ENCODE data around the gene KRTAP5-6. TPM values are rescaled to one million over a fixed set of nuclear protein-coding genes. Genes with fewer than 3 reads are reported as not detected.

KRTAP5-6 gene
- total RNA-seq, 4 donors from 2014 or later, result not detected

- Histone ChIP-seq H3K27me3 (peaks cover 75% of the 10 kb centered on the region), H3K27ac (no peak overlapping the region), H3K9me3 (no peaks in the 10 kb centered on the region), H3K4me1 (no peaks in the 10 kb centered on the region), H3K4me3 (no peak overlapping the region), H3K36me3 (no peaks in the 10 kb centered on the region)
- in situ Hi-C loops (cut with MboI; ENCODE audit: low pct_ligation_motif_present in 1 of 4, low pct_unique_long_range_greater_than_20kb in 1 of 4, low sequenced_read_pairs in 3 of 4), result loop anchor here in 2 of 4 donors (25.0 kb wide), 1 partner anchor 488 kb away; the partner anchor contains the start of genes INS (in 2 of the 2) and TH (in 2 of the 2)
- DNase-seq, result no peak
- 52 to 58% methylated on average over 3 to 21 of the region's 21 CpGs for WGBS, 2 donors (ENCODE audit: low coverage in 1 of 2)
- intact Hi-C loops (cut with DNase I; ENCODE audit: low total_unique reads), result no loop called here
- TF ChIP-seq POLR2A (IDR thresholded peaks at IDR 0.05), result no peak
- TF ChIP-seq, protein P1, sequence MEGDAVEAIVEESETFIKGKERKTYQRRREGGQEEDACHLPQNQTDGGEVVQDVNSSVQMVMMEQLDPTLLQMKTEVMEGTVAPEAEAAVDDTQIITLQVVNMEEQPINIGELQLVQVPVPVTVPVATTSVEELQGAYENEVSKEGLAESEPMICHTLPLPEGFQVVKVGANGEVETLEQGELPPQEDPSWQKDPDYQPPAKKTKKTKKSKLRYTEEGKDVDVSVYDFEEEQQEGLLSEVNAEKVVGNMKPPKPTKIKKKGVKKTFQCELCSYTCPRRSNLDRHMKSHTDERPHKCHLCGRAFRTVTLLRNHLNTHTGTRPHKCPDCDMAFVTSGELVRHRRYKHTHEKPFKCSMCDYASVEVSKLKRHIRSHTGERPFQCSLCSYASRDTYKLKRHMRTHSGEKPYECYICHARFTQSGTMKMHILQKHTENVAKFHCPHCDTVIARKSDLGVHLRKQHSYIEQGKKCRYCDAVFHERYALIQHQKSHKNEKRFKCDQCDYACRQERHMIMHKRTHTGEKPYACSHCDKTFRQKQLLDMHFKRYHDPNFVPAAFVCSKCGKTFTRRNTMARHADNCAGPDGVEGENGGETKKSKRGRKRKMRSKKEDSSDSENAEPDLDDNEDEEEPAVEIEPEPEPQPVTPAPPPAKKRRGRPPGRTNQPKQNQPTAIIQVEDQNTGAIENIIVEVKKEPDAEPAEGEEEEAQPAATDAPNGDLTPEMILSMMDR (IDR thresholded peaks at IDR 0.05), result no peak
- TF ChIP-seq POLR2AphosphoS5 (IDR thresholded peaks at IDR 0.05), result no peak
- no peak for TF ChIP-seq EP300 (IDR thresholded peaks at IDR 0.05; ENCODE audit: low read depth)
Measured at GRCh38 chr11:1674173-1675131, 22.5 kb upstream of the KRTAP5-6 start.

DNA sequence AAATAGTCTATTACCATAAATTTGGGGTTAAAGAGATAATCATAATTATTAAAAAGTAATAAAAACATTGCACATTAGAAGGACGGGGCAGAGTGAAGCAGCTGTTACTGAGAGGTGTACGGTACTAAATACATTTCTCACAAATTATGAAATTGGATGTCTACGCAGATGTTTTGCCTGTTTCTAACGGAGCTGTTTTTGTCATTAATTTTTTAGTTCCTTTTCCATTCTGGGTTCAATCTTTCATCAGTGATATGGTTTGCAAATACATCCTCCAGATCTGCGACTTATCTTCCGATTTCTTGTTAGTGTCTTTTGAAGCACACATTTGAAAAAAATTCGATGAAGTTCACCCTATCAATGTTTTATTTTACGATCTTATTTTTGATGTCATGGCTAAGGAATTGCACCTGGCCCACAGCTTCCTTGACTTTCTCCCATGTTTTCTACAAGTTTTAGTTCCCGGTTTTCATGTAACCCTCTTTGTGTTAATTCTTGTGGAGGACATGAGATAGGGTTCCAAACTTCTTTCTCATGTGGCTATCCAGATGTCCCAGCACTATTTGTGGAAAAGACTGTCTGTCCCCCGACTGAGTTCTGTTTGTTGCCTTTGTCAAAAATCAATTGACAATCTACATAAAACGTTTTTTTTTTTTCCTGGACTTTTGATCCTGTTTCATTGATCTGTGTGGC lies 21.3 kb upstream of the KRTAP5-6 start:
- H3K36me3 ChIP-seq, result no peaks in the 10 kb centered on the region
- no peak overlapping the region for H3K4me3 ChIP-seq
- no peaks in the 10 kb centered on the region for H3K9me3 ChIP-seq
- 58 to 63% methylated on average over 10 to 11 of the region's 11 CpGs for WGBS, 2 donors (ENCODE audit: low coverage in 1 of 2)
- H3K27ac ChIP-seq, result no peak overlapping the region
- in situ Hi-C loops (cut with MboI; ENCODE audit: low pct_ligation_motif_present in 1 of 4, low pct_unique_long_range_greater_than_20kb in 1 of 4, low sequenced_read_pairs in 3 of 4), result loop anchor here in 2 of 4 donors (25.0 kb wide), 1 partner anchor 487 kb away; the partner anchor contains the start of genes INS (in 2 of the 2) and TH (in 2 of the 2)
- intact Hi-C loops (cut with DNase I; ENCODE audit: low total_unique reads), result no loop called here
- TF ChIP-seq POLR2AphosphoS5 (IDR thresholded peaks at IDR 0.05) (no peak), POLR2A (IDR thresholded peaks at IDR 0.05) (no peak), EP300 (IDR thresholded peaks at IDR 0.05; ENCODE audit: low read depth) (no peak)
- TF ChIP-seq, protein P1 (IDR thresholded peaks at IDR 0.05), result no peak
- H3K27me3 ChIP-seq, result peaks cover 80% of the 10 kb centered on the region
- DNase-seq, result no peak
- no peaks in the 10 kb centered on the region for H3K4me1 ChIP-seq

- H3K27ac ChIP-seq, result no peak overlapping the region
- WGBS, 2 donors (ENCODE audit: low coverage in 1 of 2), result 74 to 76% methylated on average over 7 of the region's 7 CpGs
- DNase-seq, result no peak
- in situ Hi-C loops (cut with MboI; ENCODE audit: low pct_ligation_motif_present in 1 of 4, low pct_unique_long_range_greater_than_20kb in 1 of 4, low sequenced_read_pairs in 3 of 4), result loop anchor here in 2 of 4 donors (25.0 kb wide), 1 partner anchor 486 kb away; the partner anchor contains the start of genes INS (in 2 of the 2) and TH (in 2 of the 2)
- TF ChIP-seq POLR2A (IDR thresholded peaks at IDR 0.05) (no peak), POLR2AphosphoS5 (IDR thresholded peaks at IDR 0.05) (no peak), EP300 (IDR thresholded peaks at IDR 0.05; ENCODE audit: low read depth) (no peak)
- TF ChIP-seq, protein P1 (IDR thresholded peaks at IDR 0.05), result no peak
- no peaks in the 10 kb centered on the region for H3K9me3 ChIP-seq
- intact Hi-C loops (cut with DNase I; ENCODE audit: low total_unique reads), result no loop called here
- H3K27me3 ChIP-seq, result peaks cover 86% of the 10 kb centered on the region
- H3K36me3 ChIP-seq, result no peaks in the 10 kb centered on the region
- H3K4me3 ChIP-seq, result no peak overlapping the region
- H3K4me1 ChIP-seq, result no peaks in the 10 kb centered on the region
Measured at GRCh38 chr11:1676229-1676740, 20.7 kb upstream of the KRTAP5-6 start.

DNA sequence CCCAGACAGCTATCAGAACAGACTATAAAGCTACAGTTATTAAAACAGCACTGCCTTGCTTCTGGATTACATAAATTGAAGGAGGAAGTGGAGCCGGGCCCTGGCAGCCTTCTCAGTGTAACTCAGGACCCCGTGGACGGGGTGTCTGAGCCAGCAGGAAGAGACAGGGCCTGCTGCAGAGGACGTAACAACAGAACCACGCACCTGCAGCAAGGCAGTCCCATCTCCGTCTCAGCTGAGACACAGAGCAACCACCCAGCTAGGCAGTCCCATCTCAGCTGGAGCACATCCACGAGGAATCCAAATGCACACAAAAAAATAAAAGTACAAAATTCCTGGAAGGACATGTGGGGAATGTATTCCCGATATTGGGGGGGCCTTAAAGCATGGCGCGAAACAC lies 17.1 kb upstream of the KRTAP5-6 start:
- in situ Hi-C loops (cut with MboI; ENCODE audit: low pct_ligation_motif_present in 1 of 4, low pct_unique_long_range_greater_than_20kb in 1 of 4, low sequenced_read_pairs in 3 of 4) (loop anchor here in 2 of 4 donors (25.0 kb wide), 1 partner anchor 482 kb away; the partner anchor contains the start of genes INS (in 2 of the 2) and TH (in 2 of the 2)), intact Hi-C loops (cut with DNase I; ENCODE audit: low total_unique reads) (no loop called here)
- DNase-seq, result no peak
- no peak for TF ChIP-seq EP300 (IDR thresholded peaks at IDR 0.05; ENCODE audit: low read depth)
- no peak for TF ChIP-seq POLR2A (IDR thresholded peaks at IDR 0.05)
- no peak for TF ChIP-seq POLR2AphosphoS5 (IDR thresholded peaks at IDR 0.05)
- TF ChIP-seq, protein P1 (IDR thresholded peaks at IDR 0.05), result no peak
- Histone ChIP-seq H3K9me3 (no peaks in the 10 kb centered on the region), H3K27me3 (peaks cover 60% of the 10 kb centered on the region), H3K4me1 (no peaks in the 10 kb centered on the region), H3K36me3 (no peaks in the 10 kb centered on the region), H3K27ac (no peak overlapping the region), H3K4me3 (no peak overlapping the region)
- WGBS, 2 donors (ENCODE audit: low coverage in 1 of 2), result 70 to 81% methylated on average over 10 of the region's 10 CpGs
